ENCODE results near the gene SUPT16H. TPM values are rescaled to one million over a fixed set of nuclear protein-coding genes. Genes with fewer than 3 reads are reported as not detected.

The SUPT16H gene
- total RNA-seq, 1 experiment from 2014 or later, result 210 TPM

DNA sequence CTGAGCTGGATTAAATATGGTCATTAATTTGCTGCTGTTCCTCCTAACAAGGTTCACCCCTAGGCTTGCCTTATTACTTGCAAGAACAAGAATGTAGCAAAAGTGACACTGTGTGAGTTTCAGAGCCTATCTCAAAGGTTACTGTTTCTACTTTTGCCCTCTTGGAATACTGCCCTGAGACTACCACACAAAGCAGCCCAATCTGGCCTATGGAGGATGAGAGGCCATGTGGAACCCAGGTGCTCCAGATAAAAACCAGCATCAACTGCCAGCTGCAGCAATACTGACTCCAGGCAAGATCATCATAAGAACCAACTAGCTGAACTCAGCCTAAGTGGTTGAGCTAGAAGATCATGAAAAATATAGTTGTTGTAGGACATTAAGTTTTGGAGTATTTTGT is 22.4 kb upstream of the SUPT16H start:
- no peaks in the 10 kb centered on the region for H3K23me2 ChIP-seq (ENCODE audit: insufficient read length, low read depth, low read length, poor library complexity, severe bottlenecking)
- H3K56ac ChIP-seq (ENCODE audit: insufficient read length, low read depth, low read length), result no peak overlapping the region
- no peak overlapping the region for H4K5ac ChIP-seq (ENCODE audit: insufficient read length, low read depth, low read length)
- no peaks in the 10 kb centered on the region for H3K9me3 ChIP-seq (ENCODE audit: control insufficient read depth, low read depth, low read length)
- Mint-ChIP-seq H3K36me3 (ENCODE audit: insufficient read depth in 1 of 3, low read depth in 3 of 3) (peaks cover 60 to 96% (median 88%) of the 10 kb centered on the region in 3 experiments), H3K4me1 (no peaks in the 10 kb centered on the region), H3K27ac (no peak overlapping the region), H3K9me3 (no peaks in the 10 kb centered on the region), H3K27me3 (ENCODE audit: low read depth) (no peaks in the 10 kb centered on the region), H3K4me3 (no peak overlapping the region)
- no peaks in the 10 kb centered on the region for H4K20me1 ChIP-seq (ENCODE audit: control insufficient read depth, insufficient read depth, insufficient read length)
- no peak overlapping the region for H2BK20ac ChIP-seq (ENCODE audit: low read depth, low read length, poor library complexity, severe bottlenecking)
- no peak overlapping the region for H4K8ac ChIP-seq (replicated peaks; ENCODE audit: insufficient read length, low read depth, low read length)
- H3K4me1 ChIP-seq (ENCODE audit: insufficient read depth, low read length), result no peaks in the 10 kb centered on the region
- no peak overlapping the region for H4K91ac ChIP-seq (ENCODE audit: insufficient read length, low read depth, low read length)
- H3K23ac ChIP-seq (ENCODE audit: insufficient read length, low read depth, low read length), result no peak overlapping the region
- no peak overlapping the region for H2BK12ac ChIP-seq (ENCODE audit: insufficient read length, low read depth, low read length)
- no peaks in the 10 kb centered on the region for H3K27me3 ChIP-seq (ENCODE audit: insufficient read depth, low read length)
- no peak overlapping the region for H3K14ac ChIP-seq (ENCODE audit: insufficient read depth, low read length)
- no peak overlapping the region for H3K4ac ChIP-seq (ENCODE audit: low read depth, low read length)
- H3K79me2 ChIP-seq (ENCODE audit: insufficient read depth, low read length), result no peaks in the 10 kb centered on the region
- no peak overlapping the region for H2AK5ac ChIP-seq (ENCODE audit: insufficient read length, low read length)
- H2BK5ac ChIP-seq (ENCODE audit: insufficient read length, low read length), result no peak overlapping the region
- H3K27ac ChIP-seq (ENCODE audit: insufficient read length, low read depth, low read length), result no peak overlapping the region
- H3K9ac ChIP-seq (ENCODE audit: extremely low read depth, insufficient read length, low read length), result no peak overlapping the region
- no peak overlapping the region for H2AFZ ChIP-seq (ENCODE audit: low read length)
- no peak overlapping the region for H3K4me2 ChIP-seq (ENCODE audit: insufficient read depth, insufficient read length, low read length)
- H3K79me1 ChIP-seq (ENCODE audit: insufficient read depth, low read depth, low read length, poor library complexity, severe bottlenecking), result no peaks in the 10 kb centered on the region
- DNase-seq, result no peak
- no peak overlapping the region for H2BK120ac ChIP-seq (ENCODE audit: low read depth, low read length, poor library complexity, severe bottlenecking)
- TF ChIP-seq, protein P1, sequence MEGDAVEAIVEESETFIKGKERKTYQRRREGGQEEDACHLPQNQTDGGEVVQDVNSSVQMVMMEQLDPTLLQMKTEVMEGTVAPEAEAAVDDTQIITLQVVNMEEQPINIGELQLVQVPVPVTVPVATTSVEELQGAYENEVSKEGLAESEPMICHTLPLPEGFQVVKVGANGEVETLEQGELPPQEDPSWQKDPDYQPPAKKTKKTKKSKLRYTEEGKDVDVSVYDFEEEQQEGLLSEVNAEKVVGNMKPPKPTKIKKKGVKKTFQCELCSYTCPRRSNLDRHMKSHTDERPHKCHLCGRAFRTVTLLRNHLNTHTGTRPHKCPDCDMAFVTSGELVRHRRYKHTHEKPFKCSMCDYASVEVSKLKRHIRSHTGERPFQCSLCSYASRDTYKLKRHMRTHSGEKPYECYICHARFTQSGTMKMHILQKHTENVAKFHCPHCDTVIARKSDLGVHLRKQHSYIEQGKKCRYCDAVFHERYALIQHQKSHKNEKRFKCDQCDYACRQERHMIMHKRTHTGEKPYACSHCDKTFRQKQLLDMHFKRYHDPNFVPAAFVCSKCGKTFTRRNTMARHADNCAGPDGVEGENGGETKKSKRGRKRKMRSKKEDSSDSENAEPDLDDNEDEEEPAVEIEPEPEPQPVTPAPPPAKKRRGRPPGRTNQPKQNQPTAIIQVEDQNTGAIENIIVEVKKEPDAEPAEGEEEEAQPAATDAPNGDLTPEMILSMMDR (conservative IDR thresholded peaks at IDR 0.05), result no peak
- no peak overlapping the region for H3T11ph ChIP-seq (ENCODE audit: low read length)
- no peak overlapping the region for H2BK15ac ChIP-seq (ENCODE audit: low read depth, low read length)
- H3K18ac ChIP-seq (ENCODE audit: insufficient read length, low read depth, low read length), result no peak overlapping the region
